WTC11 (cell line): ENCODE measurements around the gene SLC30A9.

Experiments
- CREB1 ChIP-seq: sonication (generic); formaldehyde crosslinking; IDR thresholded peaks from 2 replicates; pipeline ENCODE4 v1.8.0; 2023; ENCODE audit warnings: mild to moderate bottlenecking, missing genetic modification reagents
- TEAD4 ChIP-seq: sonication (generic); formaldehyde crosslinking; IDR thresholded peaks from 2 replicates; pipeline ENCODE4 v1.8.0; 2022; ENCODE audit warnings: mild to moderate bottlenecking, missing genetic modification reagents
- TP53 ChIP-seq: sonication (generic); formaldehyde crosslinking; IDR thresholded peaks from 2 replicates; pipeline ENCODE4 v1.8.1; 2023; ENCODE audit warnings: mild to moderate bottlenecking, missing genetic modification reagents
- ZNF232 ChIP-seq: sonication (generic); formaldehyde crosslinking; IDR thresholded peaks from 2 replicates; pipeline ENCODE4 v1.8.0; 2022; ENCODE audit warnings: mild to moderate bottlenecking, missing genetic modification reagents
- TF ChIP-seq, protein P1 (sequence below): sonication (generic); formaldehyde crosslinking; IDR thresholded peaks from 2 replicates; pipeline ENCODE4 v1.8.1; 2022; ENCODE audit warnings: low read depth, missing genetic modification reagents, borderline replicate concordance
- TF ChIP-seq, protein P2 (sequence below): sonication (generic); formaldehyde crosslinking; conservative IDR thresholded peaks from 2 replicates; pipeline ENCODE4 v1.8.1; 2023; ENCODE audit warnings: mild to moderate bottlenecking, low read depth, missing genetic modification reagents, moderate library complexity
- TF ChIP-seq, protein P3 (sequence below): fragments of 200-600 bp; IDR thresholded peaks from 2 replicates; pipeline ENCODE4 v1.8.0; 2022; ENCODE audit warnings: antibody characterized with exemption
- TF ChIP-seq, protein P4 (sequence below): fragments of 250-450 bp; sonication (Bioruptor Pico); conservative IDR thresholded peaks from 2 replicates; pipeline ENCODE4 v1.9.0; 2021; ENCODE audit warnings: mild to moderate bottlenecking

DNA sequence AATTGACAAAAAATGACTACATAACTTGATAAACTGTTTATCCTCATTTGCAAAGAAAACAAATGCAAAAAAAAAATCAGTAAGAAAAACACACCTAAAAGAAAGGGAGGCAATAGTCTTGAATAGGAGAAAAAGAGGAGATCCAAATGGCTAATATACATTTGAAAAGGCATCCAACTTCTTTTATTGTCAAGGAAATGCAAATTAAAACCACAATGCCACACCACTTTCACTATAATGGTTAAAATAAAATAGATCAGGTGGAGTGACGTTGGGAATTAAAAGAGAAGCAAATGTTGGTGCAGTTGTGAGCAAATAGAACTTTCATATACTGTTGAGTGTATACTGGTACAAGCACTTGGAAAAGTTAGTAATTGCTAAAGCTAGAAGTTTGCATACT lies 5.2 kb upstream of the SLC30A9 start:
- no peak for TF ChIP-seq TP53 (CRISPR knock-in tag)
- TF ChIP-seq, protein P1, sequence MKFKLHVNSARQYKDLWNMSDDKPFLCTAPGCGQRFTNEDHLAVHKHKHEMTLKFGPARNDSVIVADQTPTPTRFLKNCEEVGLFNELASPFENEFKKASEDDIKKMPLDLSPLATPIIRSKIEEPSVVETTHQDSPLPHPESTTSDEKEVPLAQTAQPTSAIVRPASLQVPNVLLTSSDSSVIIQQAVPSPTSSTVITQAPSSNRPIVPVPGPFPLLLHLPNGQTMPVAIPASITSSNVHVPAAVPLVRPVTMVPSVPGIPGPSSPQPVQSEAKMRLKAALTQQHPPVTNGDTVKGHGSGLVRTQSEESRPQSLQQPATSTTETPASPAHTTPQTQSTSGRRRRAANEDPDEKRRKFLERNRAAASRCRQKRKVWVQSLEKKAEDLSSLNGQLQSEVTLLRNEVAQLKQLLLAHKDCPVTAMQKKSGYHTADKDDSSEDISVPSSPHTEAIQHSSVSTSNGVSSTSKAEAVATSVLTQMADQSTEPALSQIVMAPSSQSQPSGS (CRISPR knock-in tag), result no peak
- TF ChIP-seq, protein P2, sequence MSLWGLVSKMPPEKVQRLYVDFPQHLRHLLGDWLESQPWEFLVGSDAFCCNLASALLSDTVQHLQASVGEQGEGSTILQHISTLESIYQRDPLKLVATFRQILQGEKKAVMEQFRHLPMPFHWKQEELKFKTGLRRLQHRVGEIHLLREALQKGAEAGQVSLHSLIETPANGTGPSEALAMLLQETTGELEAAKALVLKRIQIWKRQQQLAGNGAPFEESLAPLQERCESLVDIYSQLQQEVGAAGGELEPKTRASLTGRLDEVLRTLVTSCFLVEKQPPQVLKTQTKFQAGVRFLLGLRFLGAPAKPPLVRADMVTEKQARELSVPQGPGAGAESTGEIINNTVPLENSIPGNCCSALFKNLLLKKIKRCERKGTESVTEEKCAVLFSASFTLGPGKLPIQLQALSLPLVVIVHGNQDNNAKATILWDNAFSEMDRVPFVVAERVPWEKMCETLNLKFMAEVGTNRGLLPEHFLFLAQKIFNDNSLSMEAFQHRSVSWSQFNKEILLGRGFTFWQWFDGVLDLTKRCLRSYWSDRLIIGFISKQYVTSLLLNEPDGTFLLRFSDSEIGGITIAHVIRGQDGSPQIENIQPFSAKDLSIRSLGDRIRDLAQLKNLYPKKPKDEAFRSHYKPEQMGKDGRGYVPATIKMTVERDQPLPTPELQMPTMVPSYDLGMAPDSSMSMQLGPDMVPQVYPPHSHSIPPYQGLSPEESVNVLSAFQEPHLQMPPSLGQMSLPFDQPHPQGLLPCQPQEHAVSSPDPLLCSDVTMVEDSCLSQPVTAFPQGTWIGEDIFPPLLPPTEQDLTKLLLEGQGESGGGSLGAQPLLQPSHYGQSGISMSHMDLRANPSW (CRISPR knock-in tag), result no peak
- no peak for TF ChIP-seq ZNF232 (CRISPR knock-in tag)
- TF ChIP-seq, protein P3, sequence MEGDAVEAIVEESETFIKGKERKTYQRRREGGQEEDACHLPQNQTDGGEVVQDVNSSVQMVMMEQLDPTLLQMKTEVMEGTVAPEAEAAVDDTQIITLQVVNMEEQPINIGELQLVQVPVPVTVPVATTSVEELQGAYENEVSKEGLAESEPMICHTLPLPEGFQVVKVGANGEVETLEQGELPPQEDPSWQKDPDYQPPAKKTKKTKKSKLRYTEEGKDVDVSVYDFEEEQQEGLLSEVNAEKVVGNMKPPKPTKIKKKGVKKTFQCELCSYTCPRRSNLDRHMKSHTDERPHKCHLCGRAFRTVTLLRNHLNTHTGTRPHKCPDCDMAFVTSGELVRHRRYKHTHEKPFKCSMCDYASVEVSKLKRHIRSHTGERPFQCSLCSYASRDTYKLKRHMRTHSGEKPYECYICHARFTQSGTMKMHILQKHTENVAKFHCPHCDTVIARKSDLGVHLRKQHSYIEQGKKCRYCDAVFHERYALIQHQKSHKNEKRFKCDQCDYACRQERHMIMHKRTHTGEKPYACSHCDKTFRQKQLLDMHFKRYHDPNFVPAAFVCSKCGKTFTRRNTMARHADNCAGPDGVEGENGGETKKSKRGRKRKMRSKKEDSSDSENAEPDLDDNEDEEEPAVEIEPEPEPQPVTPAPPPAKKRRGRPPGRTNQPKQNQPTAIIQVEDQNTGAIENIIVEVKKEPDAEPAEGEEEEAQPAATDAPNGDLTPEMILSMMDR, result no peak
- TF ChIP-seq CREB1, result no peak
- TF ChIP-seq, protein P4, sequence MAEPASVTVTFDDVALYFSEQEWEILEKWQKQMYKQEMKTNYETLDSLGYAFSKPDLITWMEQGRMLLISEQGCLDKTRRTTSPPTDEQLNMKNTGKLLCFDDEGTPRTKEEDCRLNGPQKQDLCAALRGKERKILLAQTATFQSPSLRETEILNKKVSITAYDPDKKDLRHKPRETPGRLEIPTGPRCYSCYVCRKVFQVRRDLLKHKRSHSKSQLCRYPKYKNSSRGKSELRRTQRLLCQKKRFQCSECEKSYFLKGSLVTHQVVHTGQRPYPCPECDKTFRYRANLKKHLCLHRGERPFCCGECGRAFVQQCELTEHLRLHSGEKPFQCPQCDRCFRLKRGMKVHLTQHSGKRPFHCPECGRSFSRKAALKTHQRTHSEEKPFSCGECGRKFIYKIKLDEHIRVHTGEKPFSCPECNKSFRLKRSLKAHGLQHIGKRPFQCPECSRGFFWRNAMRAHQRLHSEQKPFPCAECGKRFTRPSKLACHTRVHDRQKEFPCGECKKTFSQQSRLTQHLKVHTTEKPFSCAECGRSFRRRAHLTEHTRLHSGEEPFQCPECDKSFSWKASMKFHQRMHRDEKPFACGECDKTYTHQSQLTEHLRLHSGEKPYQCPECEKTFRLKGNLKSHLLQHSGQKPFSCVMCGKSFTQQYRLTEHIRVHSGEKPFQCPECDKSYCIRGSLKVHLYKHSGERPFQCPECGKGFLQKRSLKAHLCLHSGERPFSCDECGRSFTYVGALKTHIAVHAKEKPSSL (CRISPR knock-in tag), result no peak
- no peak for TF ChIP-seq TEAD4
